Measurements from ENCODE around the gene ALKBH6. TPM values are rescaled to one million over a fixed set of nuclear protein-coding genes. Genes with fewer than 3 reads are reported as not detected.

The ALKBH6 gene
- total and polyA plus RNA-seq, 2 experiments from 2014 or later, result 33.6 to 51.4 TPM

DNA sequence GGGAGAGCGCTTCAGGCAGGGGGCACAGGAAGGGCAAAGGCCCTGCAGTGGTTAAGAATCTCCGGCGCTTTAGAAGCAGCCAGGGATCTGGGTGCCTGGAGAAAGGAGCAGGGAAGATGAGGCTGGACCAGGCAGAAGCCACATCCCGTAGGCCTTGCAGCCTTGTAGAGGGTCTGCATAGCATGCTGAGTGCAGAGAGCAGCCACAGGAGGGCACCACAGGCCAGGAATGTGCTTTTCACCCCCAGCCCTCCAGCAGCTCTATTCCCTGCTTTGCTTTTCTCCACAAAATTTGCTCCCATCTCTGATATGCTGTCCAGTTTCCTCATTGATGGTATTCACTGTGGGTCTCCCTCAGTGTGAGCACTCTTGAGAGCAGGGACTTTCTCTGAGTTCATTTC lies 46.4 kb upstream of the ALKBH6 start:
- H3F3A ChIP-seq (replicated peaks; ENCODE audit: low read depth), result 0 out of 2 replicates have a peak, but pooled peaks cover 24% of the 10 kb centered on the region
- DNase-seq (ENCODE audit: low spot score), result peak; percentile 69
- H3K36me3 ChIP-seq (ENCODE audit: insufficient read depth), result peaks cover 30% of the 10 kb centered on the region
- Mint-ChIP-seq H3K9me3 (no peaks in the 10 kb centered on the region), H3K36me3 (ENCODE audit: low read depth) (peaks cover 58% of the 10 kb centered on the region), H3K27me3 (ENCODE audit: insufficient read depth, low read depth, poor library complexity) (peaks cover 3% of the 10 kb centered on the region), H3K27ac (no peak overlapping the region), H3K4me3 (no peak overlapping the region), H3K4me1 (peaks cover 7% of the 10 kb centered on the region)
- no peaks in the 10 kb centered on the region for H3K27me3 ChIP-seq (ENCODE audit: insufficient read depth)
- TF ChIP-seq, protein P1, sequence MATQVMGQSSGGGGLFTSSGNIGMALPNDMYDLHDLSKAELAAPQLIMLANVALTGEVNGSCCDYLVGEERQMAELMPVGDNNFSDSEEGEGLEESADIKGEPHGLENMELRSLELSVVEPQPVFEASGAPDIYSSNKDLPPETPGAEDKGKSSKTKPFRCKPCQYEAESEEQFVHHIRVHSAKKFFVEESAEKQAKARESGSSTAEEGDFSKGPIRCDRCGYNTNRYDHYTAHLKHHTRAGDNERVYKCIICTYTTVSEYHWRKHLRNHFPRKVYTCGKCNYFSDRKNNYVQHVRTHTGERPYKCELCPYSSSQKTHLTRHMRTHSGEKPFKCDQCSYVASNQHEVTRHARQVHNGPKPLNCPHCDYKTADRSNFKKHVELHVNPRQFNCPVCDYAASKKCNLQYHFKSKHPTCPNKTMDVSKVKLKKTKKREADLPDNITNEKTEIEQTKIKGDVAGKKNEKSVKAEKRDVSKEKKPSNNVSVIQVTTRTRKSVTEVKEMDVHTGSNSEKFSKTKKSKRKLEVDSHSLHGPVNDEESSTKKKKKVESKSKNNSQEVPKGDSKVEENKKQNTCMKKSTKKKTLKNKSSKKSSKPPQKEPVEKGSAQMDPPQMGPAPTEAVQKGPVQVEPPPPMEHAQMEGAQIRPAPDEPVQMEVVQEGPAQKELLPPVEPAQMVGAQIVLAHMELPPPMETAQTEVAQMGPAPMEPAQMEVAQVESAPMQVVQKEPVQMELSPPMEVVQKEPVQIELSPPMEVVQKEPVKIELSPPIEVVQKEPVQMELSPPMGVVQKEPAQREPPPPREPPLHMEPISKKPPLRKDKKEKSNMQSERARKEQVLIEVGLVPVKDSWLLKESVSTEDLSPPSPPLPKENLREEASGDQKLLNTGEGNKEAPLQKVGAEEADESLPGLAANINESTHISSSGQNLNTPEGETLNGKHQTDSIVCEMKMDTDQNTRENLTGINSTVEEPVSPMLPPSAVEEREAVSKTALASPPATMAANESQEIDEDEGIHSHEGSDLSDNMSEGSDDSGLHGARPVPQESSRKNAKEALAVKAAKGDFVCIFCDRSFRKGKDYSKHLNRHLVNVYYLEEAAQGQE (IDR thresholded peaks at IDR 0.05; ENCODE audit: unreplicated experiment), result no peak
- TF ChIP-seq, protein P2, sequence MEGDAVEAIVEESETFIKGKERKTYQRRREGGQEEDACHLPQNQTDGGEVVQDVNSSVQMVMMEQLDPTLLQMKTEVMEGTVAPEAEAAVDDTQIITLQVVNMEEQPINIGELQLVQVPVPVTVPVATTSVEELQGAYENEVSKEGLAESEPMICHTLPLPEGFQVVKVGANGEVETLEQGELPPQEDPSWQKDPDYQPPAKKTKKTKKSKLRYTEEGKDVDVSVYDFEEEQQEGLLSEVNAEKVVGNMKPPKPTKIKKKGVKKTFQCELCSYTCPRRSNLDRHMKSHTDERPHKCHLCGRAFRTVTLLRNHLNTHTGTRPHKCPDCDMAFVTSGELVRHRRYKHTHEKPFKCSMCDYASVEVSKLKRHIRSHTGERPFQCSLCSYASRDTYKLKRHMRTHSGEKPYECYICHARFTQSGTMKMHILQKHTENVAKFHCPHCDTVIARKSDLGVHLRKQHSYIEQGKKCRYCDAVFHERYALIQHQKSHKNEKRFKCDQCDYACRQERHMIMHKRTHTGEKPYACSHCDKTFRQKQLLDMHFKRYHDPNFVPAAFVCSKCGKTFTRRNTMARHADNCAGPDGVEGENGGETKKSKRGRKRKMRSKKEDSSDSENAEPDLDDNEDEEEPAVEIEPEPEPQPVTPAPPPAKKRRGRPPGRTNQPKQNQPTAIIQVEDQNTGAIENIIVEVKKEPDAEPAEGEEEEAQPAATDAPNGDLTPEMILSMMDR (conservative IDR thresholded peaks at IDR 0.05; ENCODE audit: low read depth in 2 of 2), result peak; percentile 56 to 72
- H2AFZ ChIP-seq, result no peak overlapping the region
- peaks cover 39% of the 10 kb centered on the region for H4K20me1 ChIP-seq (replicated peaks; ENCODE audit: insufficient read depth)
- H3K79me2 ChIP-seq (replicated peaks; ENCODE audit: insufficient read depth), result peaks cover 38% of the 10 kb centered on the region
- no peak overlapping the region for H3K27ac ChIP-seq (ENCODE audit: low read depth)
- H3K4me2 ChIP-seq, result no peak overlapping the region
- peak; percentile 90 for ATAC-seq
- no peaks in the 10 kb centered on the region for H3K9me2 ChIP-seq (ENCODE audit: insufficient read depth)
- no peak overlapping the region for H3K4me3 ChIP-seq
- peaks cover 12% of the 10 kb centered on the region; the same call in 1 of the 2 replicates for H3K4me1 ChIP-seq (ENCODE audit: insufficient read depth)

DNA sequence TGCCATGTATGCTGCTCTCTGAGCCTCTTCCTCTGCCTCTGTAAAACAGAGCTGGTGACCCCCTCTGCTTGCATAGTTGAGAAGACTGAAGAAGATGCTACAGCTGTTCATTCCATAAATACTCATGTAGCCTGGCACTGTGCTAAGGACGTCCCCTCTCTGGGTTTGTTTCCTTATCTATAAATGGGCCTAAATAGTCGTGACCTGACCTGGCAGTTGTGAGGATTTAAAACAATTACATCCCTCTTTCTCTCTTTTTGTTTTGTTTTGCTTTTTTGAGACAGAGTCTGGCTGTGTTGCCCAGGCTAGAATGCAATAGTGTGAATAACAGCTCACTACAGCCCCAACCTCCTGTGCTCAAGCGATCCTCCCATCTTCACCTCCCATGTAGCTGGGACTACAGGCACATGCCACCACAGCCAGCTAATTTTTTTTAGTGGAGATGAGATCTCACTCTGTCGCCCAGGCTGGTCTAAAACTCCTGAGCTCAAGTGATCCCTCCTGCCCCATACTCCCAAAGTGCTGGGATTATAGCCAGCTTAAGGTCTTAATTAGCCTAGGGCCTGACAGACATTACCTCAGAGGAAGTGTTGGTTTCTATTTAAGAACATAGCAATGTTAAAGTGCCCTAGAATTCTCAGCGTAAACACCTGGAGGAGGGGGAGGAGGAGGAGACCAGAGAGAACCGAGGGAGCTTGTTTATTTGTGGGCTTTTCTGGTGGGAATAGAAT lies 45.3 kb upstream of the ALKBH6 start:
- no peak for ATAC-seq

More for the DNA sequence above, 45.3 kb upstream of the ALKBH6 start:
- H3K4me1 Mint-ChIP-seq, result peaks cover 8% of the 10 kb centered on the region
- H3K36me3 Mint-ChIP-seq (ENCODE audit: low read depth), result peaks cover 48% of the 10 kb centered on the region
- Histone ChIP-seq H3K4me1 (ENCODE audit: insufficient read depth) (peaks cover 13% of the 10 kb centered on the region; the same call in 1 of the 2 replicates), H3K4me3 (no peak overlapping the region), H3K36me3 (ENCODE audit: insufficient read depth) (peaks cover 24% of the 10 kb centered on the region), H2AFZ (no peak overlapping the region), H3K27ac (ENCODE audit: low read depth) (no peak overlapping the region), H3F3A (replicated peaks; ENCODE audit: low read depth) (0 out of 2 replicates have a peak, but pooled peaks cover 24% of the 10 kb centered on the region), H3K79me2 (replicated peaks; ENCODE audit: insufficient read depth) (peaks cover 41% of the 10 kb centered on the region), H3K27me3 (ENCODE audit: insufficient read depth) (no peaks in the 10 kb centered on the region), H4K20me1 (replicated peaks; ENCODE audit: insufficient read depth) (peaks cover 41% of the 10 kb centered on the region), H3K4me2 (no peak overlapping the region), H3K9me2 (ENCODE audit: insufficient read depth) (no peaks in the 10 kb centered on the region)
- TF ChIP-seq POLR2AphosphoS5 (IDR thresholded peaks at IDR 0.05; ENCODE audit: low read depth) (no peak), NANOG (IDR thresholded peaks at IDR 0.05; ENCODE audit: borderline replicate concordance) (no peak), JUNB (IDR thresholded peaks at IDR 0.05; ENCODE audit: unreplicated experiment) (no peak)
- no peak for DNase-seq (ENCODE audit: low spot score)
- H3K9me3 Mint-ChIP-seq, result no peaks in the 10 kb centered on the region
- H3K27ac Mint-ChIP-seq, result no peak overlapping the region
- peaks cover 7% of the 10 kb centered on the region for H3K27me3 Mint-ChIP-seq (ENCODE audit: insufficient read depth, low read depth, poor library complexity)
- no peak overlapping the region for H3K4me3 Mint-ChIP-seq
